ENCODE data around the gene RXFP4. TPM values are rescaled to one million over a fixed set of nuclear protein-coding genes. Genes with fewer than 3 reads are reported as not detected.
"Not testable (repeated sequence)": the region's sequence is repeated elsewhere in the genome, so short reads cannot be mapped to it uniquely, and the experiment has no call there.

RXFP4 gene
- total RNA-seq, 1 donor from 2014 or later: not detected

DNA sequence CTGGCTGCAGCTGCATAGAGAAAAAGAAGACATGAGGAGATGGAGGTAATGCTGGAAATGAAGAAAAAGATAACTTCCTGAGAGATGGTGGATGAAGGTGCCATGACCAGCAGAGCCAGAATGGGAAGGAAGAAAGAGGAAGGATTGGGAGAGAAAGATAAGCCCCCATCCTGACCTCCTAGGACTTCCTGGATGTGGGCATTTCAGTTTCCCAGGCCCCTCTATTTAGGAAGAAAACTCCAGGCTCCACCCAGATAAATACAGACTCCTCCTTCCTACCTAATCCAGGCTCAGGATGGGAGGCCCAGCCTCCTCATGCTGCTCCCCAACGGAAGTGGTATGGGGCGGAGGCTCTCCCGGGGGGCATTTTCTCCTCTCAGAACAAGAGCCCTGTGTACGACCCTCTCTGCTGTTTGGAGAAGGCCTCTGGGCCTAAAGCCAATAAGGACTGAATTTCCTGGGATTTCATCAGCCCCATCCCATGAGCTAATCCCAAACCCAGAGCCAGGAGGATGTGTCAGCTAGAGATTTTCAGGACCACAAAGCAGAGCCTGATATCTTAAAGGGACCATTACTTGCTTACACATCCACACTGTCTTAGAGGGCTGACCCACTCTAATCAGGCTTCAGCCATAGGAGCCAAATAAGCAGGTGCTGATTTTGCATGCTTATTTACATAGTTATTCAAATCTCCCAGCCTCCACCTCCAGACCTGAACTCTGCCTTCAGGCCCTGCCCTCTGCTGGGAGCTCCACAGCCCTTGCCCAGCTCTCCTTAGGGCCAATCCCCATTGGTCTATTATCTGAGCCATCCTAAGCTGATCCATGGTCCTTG, 42.0 kb downstream of the RXFP4 start:
- Histone ChIP-seq H3K4me1 (ENCODE audit: insufficient read depth, low read length) (peaks cover 56% of the 10 kb centered on the region), H3K4me3 (ENCODE audit: insufficient read depth, low read depth, low read length) (peak overlapping the region; percentile 43), H3K4me2 (ENCODE audit: low read length) (peak overlapping the region; percentile 96), H3K9me3 (ENCODE audit: insufficient read depth, low read depth, low read length) (no peaks in the 10 kb centered on the region), H3K27me3 (ENCODE audit: insufficient read depth, low read length) (no peaks in the 10 kb centered on the region), H3K9ac (ENCODE audit: low read length) (peak overlapping the region; percentile 80), H2AFZ (ENCODE audit: low read depth, low read length) (no peak overlapping the region), H3K79me2 (ENCODE audit: insufficient read depth, low read length) (peaks cover 39% of the 10 kb centered on the region), H3K36me3 (ENCODE audit: insufficient read depth, low read length) (no peaks in the 10 kb centered on the region), H3K27ac (ENCODE audit: low read depth, low read length) (peak overlapping the region; percentile 92), H4K20me1 (ENCODE audit: insufficient read depth, low read length) (no peaks in the 10 kb centered on the region)
- peaks cover 5% of the 10 kb centered on the region for H3K36me3 Mint-ChIP-seq (ENCODE audit: low read depth, unreplicated experiment)
- TF ChIP-seq, protein P1, sequence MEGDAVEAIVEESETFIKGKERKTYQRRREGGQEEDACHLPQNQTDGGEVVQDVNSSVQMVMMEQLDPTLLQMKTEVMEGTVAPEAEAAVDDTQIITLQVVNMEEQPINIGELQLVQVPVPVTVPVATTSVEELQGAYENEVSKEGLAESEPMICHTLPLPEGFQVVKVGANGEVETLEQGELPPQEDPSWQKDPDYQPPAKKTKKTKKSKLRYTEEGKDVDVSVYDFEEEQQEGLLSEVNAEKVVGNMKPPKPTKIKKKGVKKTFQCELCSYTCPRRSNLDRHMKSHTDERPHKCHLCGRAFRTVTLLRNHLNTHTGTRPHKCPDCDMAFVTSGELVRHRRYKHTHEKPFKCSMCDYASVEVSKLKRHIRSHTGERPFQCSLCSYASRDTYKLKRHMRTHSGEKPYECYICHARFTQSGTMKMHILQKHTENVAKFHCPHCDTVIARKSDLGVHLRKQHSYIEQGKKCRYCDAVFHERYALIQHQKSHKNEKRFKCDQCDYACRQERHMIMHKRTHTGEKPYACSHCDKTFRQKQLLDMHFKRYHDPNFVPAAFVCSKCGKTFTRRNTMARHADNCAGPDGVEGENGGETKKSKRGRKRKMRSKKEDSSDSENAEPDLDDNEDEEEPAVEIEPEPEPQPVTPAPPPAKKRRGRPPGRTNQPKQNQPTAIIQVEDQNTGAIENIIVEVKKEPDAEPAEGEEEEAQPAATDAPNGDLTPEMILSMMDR (IDR thresholded peaks at IDR 0.05; ENCODE audit: insufficient read depth, low read depth, low read length): no peak
- TF ChIP-seq EZH2 (IDR thresholded peaks at IDR 0.05; ENCODE audit: insufficient read depth, low read length): no peak
- FAIRE-seq: no peak
- DNase-seq (ENCODE audit: low read depth): peak; percentile 94
- no peaks in the 10 kb centered on the region for H3K27me3 Mint-ChIP-seq (ENCODE audit: low read depth, unreplicated experiment)
- H3K9me3 Mint-ChIP-seq (ENCODE audit: unreplicated experiment): no peaks in the 10 kb centered on the region
- peak overlapping the region; percentile 99 for H3K27ac Mint-ChIP-seq (ENCODE audit: unreplicated experiment)
- peak overlapping the region; percentile 95 for H3K4me3 Mint-ChIP-seq (ENCODE audit: unreplicated experiment)
- peaks cover 40% of the 10 kb centered on the region for H3K4me1 Mint-ChIP-seq (ENCODE audit: low read depth, unreplicated experiment)

DNA sequence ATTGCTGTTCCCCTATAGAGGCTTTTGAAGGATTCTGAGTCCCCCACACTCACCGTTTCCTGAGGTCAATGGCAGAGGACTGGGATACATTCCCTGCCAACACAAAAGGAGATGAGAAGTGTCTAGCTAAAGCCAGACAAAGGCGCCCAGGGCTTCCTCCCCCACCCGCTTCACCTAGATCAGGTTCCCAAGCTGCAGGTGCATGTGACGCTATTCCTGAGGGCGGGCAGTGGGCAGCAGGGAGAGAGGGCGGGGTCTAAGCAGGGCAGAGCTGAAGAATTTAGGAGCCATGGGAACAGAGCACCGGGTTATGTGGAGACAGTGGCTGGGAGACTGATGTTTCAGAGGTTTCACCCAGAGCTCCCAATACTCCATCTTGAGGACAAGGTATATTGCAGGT, 42.9 kb downstream of the RXFP4 start:
- H4K20me1 ChIP-seq (ENCODE audit: insufficient read depth, low read length): no peaks in the 10 kb centered on the region
- FAIRE-seq (no peak), DNase-seq (ENCODE audit: low read depth) (no peak)
- no peaks in the 10 kb centered on the region for H3K9me3 ChIP-seq (ENCODE audit: insufficient read depth, low read depth, low read length)
- Mint-ChIP-seq H3K27ac (ENCODE audit: unreplicated experiment) (peak overlapping the region; percentile 99), H3K4me1 (ENCODE audit: low read depth, unreplicated experiment) (peaks cover 38% of the 10 kb centered on the region), H3K9me3 (ENCODE audit: unreplicated experiment) (no peaks in the 10 kb centered on the region), H3K4me3 (ENCODE audit: unreplicated experiment) (no peak overlapping the region), H3K27me3 (ENCODE audit: low read depth, unreplicated experiment) (no peaks in the 10 kb centered on the region), H3K36me3 (ENCODE audit: low read depth, unreplicated experiment) (peaks cover 5% of the 10 kb centered on the region)
- H2AFZ ChIP-seq (ENCODE audit: low read depth, low read length): no peak overlapping the region
- no peak overlapping the region for H3K4me2 ChIP-seq (ENCODE audit: low read length)
- H3K9ac ChIP-seq (ENCODE audit: low read length): peak overlapping the region; percentile 50
- H3K79me2 ChIP-seq (ENCODE audit: insufficient read depth, low read length): peaks cover 29% of the 10 kb centered on the region
- TF ChIP-seq, protein P1 (IDR thresholded peaks at IDR 0.05; ENCODE audit: insufficient read depth, low read depth, low read length): no peak
- TF ChIP-seq EZH2 (IDR thresholded peaks at IDR 0.05; ENCODE audit: insufficient read depth, low read length): no peak
- no peaks in the 10 kb centered on the region for H3K36me3 ChIP-seq (ENCODE audit: insufficient read depth, low read length)
- no peak overlapping the region for H3K4me3 ChIP-seq (ENCODE audit: insufficient read depth, low read depth, low read length)
- H3K4me1 ChIP-seq (ENCODE audit: insufficient read depth, low read length): peaks cover 53% of the 10 kb centered on the region
- peak overlapping the region; percentile 92 for H3K27ac ChIP-seq (ENCODE audit: low read depth, low read length)
- no peaks in the 10 kb centered on the region for H3K27me3 ChIP-seq (ENCODE audit: insufficient read depth, low read length)

DNA sequence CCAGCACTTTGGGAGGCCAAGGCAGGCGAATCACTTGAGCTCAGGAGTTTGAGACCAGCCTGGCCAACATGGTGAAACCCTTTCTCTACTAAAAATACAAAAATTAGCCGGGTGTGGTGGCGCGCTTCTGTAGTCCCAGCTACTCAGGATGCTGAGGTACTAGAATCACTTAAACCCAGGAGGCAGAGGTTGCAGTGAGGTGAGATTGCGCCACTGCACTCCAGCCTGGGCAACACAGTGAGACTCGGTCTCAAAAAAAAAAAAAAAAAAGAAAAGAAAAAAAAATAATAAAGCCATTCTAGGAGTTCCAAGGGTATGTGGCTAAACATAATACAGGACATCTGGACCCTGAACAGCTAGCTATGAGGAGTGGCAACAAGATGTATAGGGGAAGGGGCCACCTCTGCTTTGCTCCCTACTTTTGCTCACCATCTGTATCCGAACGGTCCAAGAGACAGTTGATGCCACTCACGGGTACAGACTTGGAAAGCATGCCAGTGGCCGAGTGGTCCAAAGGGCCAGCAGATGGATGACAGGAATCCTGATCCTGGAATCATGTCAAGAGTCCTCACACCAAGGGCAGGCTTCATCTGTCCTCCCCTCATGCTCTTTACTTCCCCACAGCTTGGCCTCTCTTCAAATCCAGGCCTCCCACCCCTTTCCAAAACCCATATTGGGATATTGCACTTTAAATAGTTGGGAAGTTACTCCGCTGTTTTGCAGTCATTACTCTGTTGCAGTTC, 43.6 kb downstream of the RXFP4 start:
- H3K27ac Mint-ChIP-seq (ENCODE audit: unreplicated experiment): peak overlapping the region; percentile 99
- peaks cover 32% of the 10 kb centered on the region for H3K4me1 Mint-ChIP-seq (ENCODE audit: low read depth, unreplicated experiment)

More for the DNA sequence above, 43.6 kb downstream of the RXFP4 start:
- H4K20me1 ChIP-seq (ENCODE audit: insufficient read depth, low read length); H3K27ac ChIP-seq (ENCODE audit: low read depth, low read length); H3K9me3 ChIP-seq (ENCODE audit: insufficient read depth, low read depth, low read length); H3K36me3 Mint-ChIP-seq (ENCODE audit: low read depth, unreplicated experiment); H2AFZ ChIP-seq (ENCODE audit: low read depth, low read length); H3K4me3 ChIP-seq (ENCODE audit: insufficient read depth, low read depth, low read length); H3K4me3 Mint-ChIP-seq (ENCODE audit: unreplicated experiment); FAIRE-seq; H3K9ac ChIP-seq (ENCODE audit: low read length); H3K4me2 ChIP-seq (ENCODE audit: low read length); H3K36me3 ChIP-seq (ENCODE audit: insufficient read depth, low read length); H3K9me3 Mint-ChIP-seq (ENCODE audit: unreplicated experiment); H3K27me3 ChIP-seq (ENCODE audit: insufficient read depth, low read length); DNase-seq (ENCODE audit: low read depth); H3K27me3 Mint-ChIP-seq (ENCODE audit: low read depth, unreplicated experiment): not testable (repeated sequence)
- Histone ChIP-seq H3K4me1 (ENCODE audit: insufficient read depth, low read length) (peaks cover 46% of the 10 kb centered on the region), H3K79me2 (ENCODE audit: insufficient read depth, low read length) (peaks cover 22% of the 10 kb centered on the region)

Measured in astrocyte (in vitro differentiated cells and primary cell).